HepG2 (cell line): ENCODE data around the gene MTNR1A. TPM values are rescaled to one million over a fixed set of nuclear protein-coding genes. Genes with fewer than 3 reads are reported as not detected.

Source experiments
- ATAC-seq: fragments of 200-7000 bp; cut with Tn5 transposase; 3 replicates; pipeline ENCODE4 v1.9.1; 2020; ENCODE audit warnings: mild to moderate bottlenecking, moderate library complexity
- Bru-seq: library from RNA; stranded (reverse); fragments of 400-500 nt; gene quantifications from one replicate; lab custom pipeline; 2021; lab: Mats Ljungman, UMichigan
- BruChase-seq, 2 experiments: library from RNA; stranded (reverse); fragments of 400-500 nt; gene quantifications; one replicate each; lab custom pipeline; 2021; lab: Mats Ljungman, UMichigan
- BruUV-seq: library from RNA; stranded (reverse); fragments of 400-500 nt; replicated peaks from 2 replicates; lab custom pipeline; 2021; lab: Mats Ljungman, UMichigan
- CTCF ChIA-PET: fragments of 300-600 bp; formaldehyde crosslinking; extraction: SDS; loops from one replicate; lab custom pipeline; 2021; ENCODE audit warnings: low total read pairs, inconsistent platforms, low intra/inter-chr PET ratio; lab: Yijun Ruan, JAX
- POLR2A ChIA-PET: fragments of 350-600 bp; sonication (Branson Sonifier 250); formaldehyde crosslinking; loops from one replicate; lab custom pipeline; 2020; ENCODE audit warnings: antibody characterized with exemption, inconsistent platforms; lab: Yijun Ruan, JAX
- DNase-seq: peaks from one replicate; pipeline ENCODE4 v3.0.0-alpha.2; 2015; ENCODE audit warnings: low spot score
- FAIRE-seq: peaks from 3 replicates; lab custom pipeline; 2011; peaks lifted over from hg19 to GRCh38; lab: Jason Lieb, UNC
- H2AFZ ChIP-seq: one replicate; pipeline ENCODE4 v1.6.1; 2011; ENCODE audit warnings: low read length, inconsistent platforms
- H3K27ac ChIP-seq: fragments of 300-600 bp; 3 replicates; pipeline ENCODE4 v1.8.0; 2011; ENCODE audit warnings: mixed run types, mild to moderate bottlenecking, mixed read lengths, low read length, inconsistent platforms; ENCODE audit not compliant: insufficient read depth; ENCODE audit errors: extremely low read length
- H3K27me3 ChIP-seq, 2 experiments: fragments of 200-600 bp in 1 of 2; 2 replicates in 1 of 2; 3 replicates in 1 of 2; pipeline versions ENCODE4 v1.6.0 to v1.8.0; 2011; ENCODE audit warnings: low read length in 2 of 2, mild to moderate bottlenecking in 2 of 2, moderate library complexity in 2 of 2, inconsistent platforms in 1 of 2; ENCODE audit not compliant: insufficient read depth in 2 of 2, control insufficient read depth in 1 of 2
- H3K36me3 ChIP-seq, 2 experiments: fragments of 200-600 bp in 1 of 2; replicated peaks in 1 of 2; 2 replicates in 1 of 2; 3 replicates in 1 of 2; pipeline versions ENCODE4 v1.5.1 to v1.8.0; 2011; ENCODE audit warnings: low read length in 2 of 2, inconsistent platforms in 1 of 2; ENCODE audit not compliant: insufficient read depth in 2 of 2, control insufficient read depth in 1 of 2
- H3K4me1 ChIP-seq: 2 replicates; pipeline ENCODE4 v1.5.1; 2012; ENCODE audit warnings: low read length, inconsistent platforms; ENCODE audit not compliant: insufficient read depth
- H3K4me2 ChIP-seq: 2 replicates; pipeline ENCODE4 v1.6.0; 2011; ENCODE audit warnings: low read depth, low read length, inconsistent platforms
- H3K4me3 ChIP-seq, 3 experiments: fragments of 200-600 bp in 1 of 3; sonication (generic), shearing (Covaris generic) in 1 of 3; replicated peaks in 1 of 3; 2 replicates each; pipeline ENCODE4 v1.5.1; 2011 to 2016; ENCODE audit warnings: low read length in 3 of 3, inconsistent platforms in 2 of 3, low read depth in 2 of 3, mild to moderate bottlenecking in 2 of 3, control low read depth in 1 of 3, mixed read lengths in 1 of 3; ENCODE audit not compliant: insufficient read depth in 1 of 3
- H3K79me2 ChIP-seq: one replicate; pipeline ENCODE4 v1.6.1; 2011; ENCODE audit warnings: low read length, inconsistent platforms; ENCODE audit not compliant: insufficient read depth
- H3K9ac ChIP-seq: 2 replicates; pipeline ENCODE4 v1.6.0; 2011; ENCODE audit warnings: mild to moderate bottlenecking, low read depth, low read length, inconsistent platforms; ENCODE audit not compliant: insufficient read depth
- H3K9me3 ChIP-seq: 2 replicates; pipeline ENCODE4 v1.5.1; 2012; ENCODE audit warnings: mild to moderate bottlenecking, low read length
- H4K20me1 ChIP-seq: 2 replicates; pipeline ENCODE4 v1.6.0; 2011; ENCODE audit warnings: inconsistent platforms, mild to moderate bottlenecking, low read length, moderate library complexity; ENCODE audit not compliant: insufficient read depth
- FOSL1 ChIP-seq: sonication (generic); formaldehyde crosslinking; IDR thresholded peaks from 2 replicates; pipeline ENCODE4 v1.9.0; 2021; ENCODE audit warnings: missing genetic modification reagents, borderline replicate concordance
- GTF2F1 ChIP-seq: fragments of 150-350 bp; IDR thresholded peaks from 2 replicates; pipeline ENCODE4 v1.6.1; 2014; ENCODE audit warnings: low read length
- NR1H2 ChIP-seq: sonication (generic); formaldehyde crosslinking; IDR thresholded peaks from 2 replicates; pipeline ENCODE4 v1.8.1; 2022; ENCODE audit warnings: low read depth, missing genetic modification reagents, borderline replicate concordance
- NR2C2 ChIP-seq: sonication (generic); formaldehyde crosslinking; IDR thresholded peaks from 2 replicates; pipeline ENCODE4 v1.4.0; 2020; ENCODE audit warnings: missing genetic modification reagents, mild to moderate bottlenecking, moderate library complexity, borderline replicate concordance
- SOX5 ChIP-seq: IDR thresholded peaks from 2 replicates; pipeline ENCODE4 v1.6.1; 2016; ENCODE audit warnings: borderline replicate concordance
- YEATS4 ChIP-seq: sonication (generic); formaldehyde crosslinking; IDR thresholded peaks from 2 replicates; pipeline ENCODE4 v1.4.0; 2020; ENCODE audit warnings: missing genetic modification reagents, borderline replicate concordance
- ZKSCAN8 ChIP-seq: IDR thresholded peaks from 2 replicates; pipeline ENCODE4 v1.6.1; 2016; ENCODE audit warnings: borderline replicate concordance, missing genetic modification reagents, missing compliant biosample characterization
- ZNF737 ChIP-seq: sonication (generic); formaldehyde crosslinking; IDR thresholded peaks from 2 replicates; pipeline ENCODE4 v1.5.0; 2020; ENCODE audit warnings: missing genetic modification reagents, mild to moderate bottlenecking, borderline replicate concordance
- ZSCAN29 ChIP-seq: sonication (generic); formaldehyde crosslinking; conservative IDR thresholded peaks from 2 replicates; pipeline ENCODE4 v1.4.0; 2020; ENCODE audit warnings: mild to moderate bottlenecking, missing genetic modification reagents
- WGBS: methylation state at CpG from one replicate; pipeline ENCODE4 v1.1.6; 2017; ENCODE audit warnings: low lambda C conversion rate; 5-methylcytosine and 5-hydroxymethylcytosine counted together
- in situ Hi-C: cut with HindIII; loops from 2 replicates; pipeline ENCODE4 v1.10.0; 2017; ENCODE audit warnings: low pct_unique_long_range_greater_than_20kb; ENCODE audit not compliant: extremely low pct_ligation_motif_present
- intact Hi-C: fragments of 100-400 bp; cut with micrococcal nuclease; formaldehyde crosslinking; loops from one replicate; pipeline ENCODE4 v1.10.0; 2022; ENCODE audit not compliant: unreplicated experiment
- long read RNA-seq, 2 experiments: library from RNA in 1 of 2; library from polyadenylated mRNA in 1 of 2; stranded (forward) in 1 of 2; unstranded in 1 of 2; transcript quantifications; one replicate each; pipeline ENCODE4 v2.0.0, GENCODE V29; 2019 to 2022
- polyA minus RNA-seq, 3 experiments: library from RNA; depleted of rRNA, polyadenylated mRNA; stranded (reverse); fragments of >200 nt; gene quantifications; 2 replicates each; pipeline ENCODE4 v1.2.3, GENCODE V29; 2011; ENCODE audit warnings: low replicate concordance in 1 of 3
- polyA plus RNA-seq, 8 experiments: library from polyadenylated mRNA; depleted of rRNA in 3 of 8; stranded (reverse) in 7 of 8; unstranded in 1 of 8; fragments of >200 nt; fragmentation: Illumina TruSeq in 4 of 8; extraction: Trizol in 4 of 8; gene quantifications; 2 replicates each; pipeline versions ENCODE4 v1.2.1 to v1.2.3, GENCODE V29; 2011 to 2016; ENCODE audit warnings: low read depth in 4 of 8, missing spikeins in 1 of 8, mixed read lengths in 1 of 8; ENCODE audit not compliant: insufficient read depth in 1 of 8
- total RNA-seq, 5 experiments: library from RNA; depleted of rRNA; stranded (reverse); fragments of >200 nt; fragmentation: Illumina TruSeq; extraction: Trizol; gene quantifications; 2 replicates each; pipeline ENCODE4 v1.2.3, GENCODE V29; 2016; ENCODE audit warnings: low read depth in 1 of 5
- TF ChIP-seq, protein P1 (sequence below): sonication (generic); formaldehyde crosslinking; IDR thresholded peaks from 2 replicates; pipeline ENCODE4 v1.9.0; 2021; ENCODE audit warnings: missing genetic modification reagents, borderline replicate concordance
- TF ChIP-seq, protein P2 (sequence below): sonication (generic); formaldehyde crosslinking; IDR thresholded peaks from 2 replicates; pipeline ENCODE4 v1.9.0; 2022; ENCODE audit warnings: missing genetic modification reagents, mild to moderate bottlenecking, borderline replicate concordance
- TF ChIP-seq, protein P3 (sequence below): sonication (generic); formaldehyde crosslinking; IDR thresholded peaks from 2 replicates; pipeline ENCODE4 v1.5.1; 2020; ENCODE audit warnings: mild to moderate bottlenecking, missing genetic modification reagents, borderline replicate concordance

The MTNR1A gene
- total RNA-seq (2016; rRNA removed; fragmentation: Illumina TruSeq; extraction: Trizol) = not detected in 2 replicates
- total RNA-seq (2016; cell fraction: cytosol; rRNA removed; fragmentation: Illumina TruSeq; extraction: Trizol; ENCODE audit: low read depth) = not detected in 2 replicates
- total RNA-seq (2016; cell fraction: insoluble cytoplasmic fraction; rRNA removed; fragmentation: Illumina TruSeq; extraction: Trizol) = not detected in 2 replicates
- not detected in 2 replicates for total RNA-seq (2016; cell fraction: membrane; rRNA removed; fragmentation: Illumina TruSeq; extraction: Trizol)
- not detected in 2 replicates for total RNA-seq (2016; cell fraction: nucleus; rRNA removed; fragmentation: Illumina TruSeq; extraction: Trizol)
- polyA plus RNA-seq (2011; rRNA removed) = 0.08 TPM in 1 of 2 replicates, not detected in the other
- polyA plus RNA-seq (2011; cell fraction: cytosol; rRNA removed) = not detected in 2 replicates
- polyA plus RNA-seq (2011; cell fraction: nucleus; rRNA removed) = not detected in 2 replicates
- polyA plus RNA-seq (2012) = not detected in 2 replicates
- not detected in 2 replicates for polyA plus RNA-seq (2016; cell fraction: cytosol; fragmentation: Illumina TruSeq; extraction: Trizol; ENCODE audit: low read depth)
- polyA plus RNA-seq (2016; cell fraction: insoluble cytoplasmic fraction; fragmentation: Illumina TruSeq; extraction: Trizol; ENCODE audit: low read depth) = not detected in 2 replicates
- polyA plus RNA-seq (2016; cell fraction: membrane; fragmentation: Illumina TruSeq; extraction: Trizol; ENCODE audit: low read depth) = not detected in 2 replicates
- not detected in 2 replicates for polyA plus RNA-seq (2016; cell fraction: nucleus; fragmentation: Illumina TruSeq; extraction: Trizol; ENCODE audit: insufficient read depth, low read depth)
- 0.40 TPM in 1 of 2 replicates, not detected in the other for polyA minus RNA-seq (2011; rRNA and poly(A)+ RNA removed; ENCODE audit: low replicate concordance)
- polyA minus RNA-seq (2011; cell fraction: cytosol; rRNA and poly(A)+ RNA removed) = not detected in 2 replicates
- polyA minus RNA-seq (2011; cell fraction: nucleus; rRNA and poly(A)+ RNA removed) = not detected in 2 replicates
- not detected for Bru-seq, nascent RNA
- BruChase-seq, experiment 1, labeled RNA remaining after a 6-hour chase = percentile 50 among the genes with signal in this experiment
- BruChase-seq, experiment 2, labeled RNA remaining after a 2-hour chase = percentile 42 among the genes with signal in this experiment
- long read RNA-seq, experiment 1 = 0 reads
- long read RNA-seq, experiment 2 = 0 reads

DNA sequence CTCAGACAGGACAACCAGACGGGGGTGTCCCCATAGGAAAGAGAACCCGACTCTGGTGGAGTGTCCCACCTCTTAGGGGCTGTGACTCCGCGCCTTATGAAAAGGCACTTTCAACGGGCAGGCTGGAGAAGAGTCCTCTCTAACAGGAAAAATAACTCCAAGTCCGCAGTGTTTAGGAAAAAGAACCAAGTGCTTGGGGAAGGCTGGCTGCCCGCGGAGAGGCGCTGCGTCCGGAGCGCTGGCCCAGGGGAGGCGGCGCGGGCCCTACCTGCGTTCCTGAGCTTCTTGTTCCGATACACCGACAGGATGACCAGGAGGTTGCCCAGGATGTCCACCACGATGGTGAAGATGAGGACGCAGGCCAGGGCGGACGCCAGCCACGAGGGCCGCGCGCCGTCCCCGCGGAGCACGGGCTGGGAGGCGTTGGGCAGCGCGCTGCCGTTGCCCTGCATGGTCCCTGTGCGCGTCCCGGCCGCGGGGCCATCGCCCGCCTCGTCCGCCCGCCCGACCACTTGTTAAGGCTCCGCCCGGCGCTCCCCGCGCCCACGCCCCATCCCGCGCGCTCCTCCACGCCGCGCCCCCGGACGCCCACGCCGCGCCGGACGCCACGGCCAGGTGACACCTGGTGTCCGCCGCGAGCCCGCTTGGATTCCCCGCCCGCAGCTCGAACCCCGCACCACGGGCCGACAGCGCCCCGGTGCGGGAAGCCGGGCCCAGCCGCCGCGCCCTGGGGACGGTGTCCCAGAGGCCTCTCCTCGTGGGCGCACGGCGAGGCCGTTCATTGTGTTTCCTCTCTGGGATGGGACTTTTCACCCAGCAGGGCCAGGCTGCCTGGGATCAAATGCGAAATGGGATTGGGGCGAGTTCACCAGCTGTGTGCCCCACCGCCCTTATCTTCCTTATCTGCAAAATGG lies at the start of gene MTNR1A:
Gene MTNR1A (minus strand): TSS at position 654 of the 914 bp plus-strand sequence. CDS start 202 bp downstream, at position 452.
- Histone ChIP-seq H3K4me2 (peak within 1 kb of the TSS; percentile 77), H3K27me3 (peaks cover 1 to 29% of the 10 kb centered on the region in 2 experiments; a peak in 3 of 5 replicates), H3K4me3 (peak within 1 kb of the TSS; percentile 36 to 62 (median 48); a peak in 5 of 6 replicates), H3K9ac (no peak within 1 kb of the TSS), H3K4me1 (peaks cover 8% of the 10 kb centered on the region), H3K79me2 (no peaks in the 10 kb centered on the region), H3K27ac (no peak within 1 kb of the TSS), H2AFZ (no peak within 1 kb of the TSS), H3K36me3 (no peaks in the 10 kb centered on the region), H4K20me1 (no peaks in the 10 kb centered on the region), H3K9me3 (no peaks in the 10 kb centered on the region)
- CTCF ChIA-PET = no interaction called here
- no peak for DNase-seq
- no peak for FAIRE-seq
- intact Hi-C loops = loop anchor here (1.0 kb wide), 1 partner anchor 258 kb away; no protein-coding TSS in a partner anchor
- WGBS = 11% methylated on average over 22 of the region's 91 CpGs
- in situ Hi-C loops = no loop called here
- ATAC-seq = peak; percentile 88
- no TSS peak for BruUV-seq
- POLR2A ChIA-PET = no interaction called here
- TF ChIP-seq NR1H2 (CRISPR knock-in tag) (no peak), YEATS4 (peak; percentile 37; the same call in 1 of the 2 replicates), FOSL1 (no peak), GTF2F1 (no peak), SOX5 (no peak), ZKSCAN8 (CRISPR knock-in tag) (no peak), NR2C2 (no peak), ZSCAN29 (CRISPR knock-in tag) (no peak), ZNF737 (no peak)
- TF ChIP-seq, protein P1, sequence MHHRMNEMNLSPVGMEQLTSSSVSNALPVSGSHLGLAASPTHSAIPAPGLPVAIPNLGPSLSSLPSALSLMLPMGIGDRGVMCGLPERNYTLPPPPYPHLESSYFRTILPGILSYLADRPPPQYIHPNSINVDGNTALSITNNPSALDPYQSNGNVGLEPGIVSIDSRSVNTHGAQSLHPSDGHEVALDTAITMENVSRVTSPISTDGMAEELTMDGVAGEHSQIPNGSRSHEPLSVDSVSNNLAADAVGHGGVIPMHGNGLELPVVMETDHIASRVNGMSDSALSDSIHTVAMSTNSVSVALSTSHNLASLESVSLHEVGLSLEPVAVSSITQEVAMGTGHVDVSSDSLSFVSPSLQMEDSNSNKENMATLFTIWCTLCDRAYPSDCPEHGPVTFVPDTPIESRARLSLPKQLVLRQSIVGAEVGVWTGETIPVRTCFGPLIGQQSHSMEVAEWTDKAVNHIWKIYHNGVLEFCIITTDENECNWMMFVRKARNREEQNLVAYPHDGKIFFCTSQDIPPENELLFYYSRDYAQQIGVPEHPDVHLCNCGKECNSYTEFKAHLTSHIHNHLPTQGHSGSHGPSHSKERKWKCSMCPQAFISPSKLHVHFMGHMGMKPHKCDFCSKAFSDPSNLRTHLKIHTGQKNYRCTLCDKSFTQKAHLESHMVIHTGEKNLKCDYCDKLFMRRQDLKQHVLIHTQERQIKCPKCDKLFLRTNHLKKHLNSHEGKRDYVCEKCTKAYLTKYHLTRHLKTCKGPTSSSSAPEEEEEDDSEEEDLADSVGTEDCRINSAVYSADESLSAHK (CRISPR knock-in tag) = no peak
- TF ChIP-seq, protein P2, sequence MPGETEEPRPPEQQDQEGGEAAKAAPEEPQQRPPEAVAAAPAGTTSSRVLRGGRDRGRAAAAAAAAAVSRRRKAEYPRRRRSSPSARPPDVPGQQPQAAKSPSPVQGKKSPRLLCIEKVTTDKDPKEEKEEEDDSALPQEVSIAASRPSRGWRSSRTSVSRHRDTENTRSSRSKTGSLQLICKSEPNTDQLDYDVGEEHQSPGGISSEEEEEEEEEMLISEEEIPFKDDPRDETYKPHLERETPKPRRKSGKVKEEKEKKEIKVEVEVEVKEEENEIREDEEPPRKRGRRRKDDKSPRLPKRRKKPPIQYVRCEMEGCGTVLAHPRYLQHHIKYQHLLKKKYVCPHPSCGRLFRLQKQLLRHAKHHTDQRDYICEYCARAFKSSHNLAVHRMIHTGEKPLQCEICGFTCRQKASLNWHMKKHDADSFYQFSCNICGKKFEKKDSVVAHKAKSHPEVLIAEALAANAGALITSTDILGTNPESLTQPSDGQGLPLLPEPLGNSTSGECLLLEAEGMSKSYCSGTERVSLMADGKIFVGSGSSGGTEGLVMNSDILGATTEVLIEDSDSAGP = no peak
- TF ChIP-seq, protein P3, sequence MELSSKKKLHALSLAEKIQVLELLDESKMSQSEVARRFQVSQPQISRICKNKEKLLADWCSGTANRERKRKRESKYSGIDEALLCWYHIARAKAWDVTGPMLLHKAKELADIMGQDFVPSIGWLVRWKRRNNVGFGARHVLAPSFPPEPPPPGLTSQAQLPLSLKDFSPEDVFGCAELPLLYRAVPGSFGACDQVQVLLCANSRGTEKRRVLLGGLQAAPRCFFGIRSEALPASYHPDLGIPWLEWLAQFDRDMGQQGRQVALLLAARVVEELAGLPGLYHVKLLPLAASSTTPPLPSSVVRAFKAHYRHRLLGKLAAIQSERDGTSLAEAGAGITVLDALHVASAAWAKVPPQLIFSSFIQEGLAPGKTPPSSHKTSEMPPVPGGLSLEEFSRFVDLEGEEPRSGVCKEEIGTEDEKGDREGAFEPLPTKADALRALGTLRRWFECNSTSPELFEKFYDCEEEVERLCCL (CRISPR knock-in tag) = no peak
